Measurements from ENCODE around the gene EGFL7. TPM values are rescaled to one million over a fixed set of nuclear protein-coding genes. Genes with fewer than 3 reads are reported as not detected.

The EGFL7 gene
- total and polyA plus RNA-seq, 12 donors: 1.9 to 452 (median 79.5) TPM

DNA sequence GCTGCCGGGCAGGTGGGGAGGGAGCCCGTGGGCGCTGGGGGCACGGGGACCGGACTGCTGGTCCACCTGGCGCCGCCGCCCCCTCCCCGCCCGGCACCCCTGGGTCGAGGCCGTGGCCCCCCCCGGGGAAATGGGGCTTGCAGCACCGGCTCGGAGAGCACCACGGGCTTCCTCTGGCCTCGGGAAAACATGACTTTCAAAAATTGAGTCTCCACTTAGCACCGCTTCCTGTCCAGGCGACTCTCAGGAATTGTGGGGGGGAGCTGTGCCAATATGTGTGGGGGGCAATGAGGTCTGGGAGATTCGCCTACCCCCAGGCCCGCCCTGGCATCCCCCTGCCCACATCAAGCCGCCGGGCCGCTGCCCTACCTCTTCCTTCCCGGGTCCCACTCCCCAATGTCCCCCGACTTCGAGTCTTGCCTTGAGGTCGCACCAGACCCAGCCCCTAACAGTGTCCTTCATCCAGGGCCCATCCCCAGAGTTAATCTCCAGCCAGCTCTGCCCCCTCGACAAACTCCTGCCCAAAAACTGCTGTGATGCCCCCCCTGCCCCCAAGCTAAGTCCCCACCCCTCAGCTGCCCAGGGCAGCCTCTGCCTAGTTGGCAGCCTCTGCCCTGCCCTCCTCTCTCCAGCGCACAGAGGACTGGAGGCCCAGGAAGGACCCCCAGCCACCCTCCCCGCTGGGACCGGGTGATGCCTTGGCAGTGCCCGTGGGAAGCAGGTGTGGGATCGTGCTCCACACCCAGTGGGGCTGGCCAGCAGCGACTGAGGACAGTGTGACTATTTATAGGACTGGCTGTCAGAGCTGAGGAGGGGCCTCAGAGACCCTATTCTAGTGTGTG is 3.9 kb downstream of the EGFL7 start:
- no peaks in the 10 kb centered on the region for H3K36me3 ChIP-seq (replicated peaks in 1 of 2)
- no peaks in the 10 kb centered on the region for H3K4me1 ChIP-seq (replicated peaks in 1 of 2)
- intact Hi-C loops (cut with DNase I): no loop called here
- H3K9me3 ChIP-seq (replicated peaks in 1 of 3): no peaks in the 10 kb centered on the region
- peaks cover 18% of the 10 kb centered on the region for H3K27me3 ChIP-seq
- no peak for DNase-seq
- H3K4me3 ChIP-seq: peak overlapping the region in 1 of 4 donors; percentile 63
- H3K27ac ChIP-seq: peak overlapping the region in 1 of 5 donors; percentile 89
- WGBS, 4 donors: 16 to 39% (median 20%) methylated on average over 10 to 35 of the region's 35 CpGs
- TF ChIP-seq, protein P1, sequence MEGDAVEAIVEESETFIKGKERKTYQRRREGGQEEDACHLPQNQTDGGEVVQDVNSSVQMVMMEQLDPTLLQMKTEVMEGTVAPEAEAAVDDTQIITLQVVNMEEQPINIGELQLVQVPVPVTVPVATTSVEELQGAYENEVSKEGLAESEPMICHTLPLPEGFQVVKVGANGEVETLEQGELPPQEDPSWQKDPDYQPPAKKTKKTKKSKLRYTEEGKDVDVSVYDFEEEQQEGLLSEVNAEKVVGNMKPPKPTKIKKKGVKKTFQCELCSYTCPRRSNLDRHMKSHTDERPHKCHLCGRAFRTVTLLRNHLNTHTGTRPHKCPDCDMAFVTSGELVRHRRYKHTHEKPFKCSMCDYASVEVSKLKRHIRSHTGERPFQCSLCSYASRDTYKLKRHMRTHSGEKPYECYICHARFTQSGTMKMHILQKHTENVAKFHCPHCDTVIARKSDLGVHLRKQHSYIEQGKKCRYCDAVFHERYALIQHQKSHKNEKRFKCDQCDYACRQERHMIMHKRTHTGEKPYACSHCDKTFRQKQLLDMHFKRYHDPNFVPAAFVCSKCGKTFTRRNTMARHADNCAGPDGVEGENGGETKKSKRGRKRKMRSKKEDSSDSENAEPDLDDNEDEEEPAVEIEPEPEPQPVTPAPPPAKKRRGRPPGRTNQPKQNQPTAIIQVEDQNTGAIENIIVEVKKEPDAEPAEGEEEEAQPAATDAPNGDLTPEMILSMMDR (IDR thresholded peaks at IDR 0.05): no peak
- TF ChIP-seq POLR2A (IDR thresholded peaks at IDR 0.05): no peak

DNA sequence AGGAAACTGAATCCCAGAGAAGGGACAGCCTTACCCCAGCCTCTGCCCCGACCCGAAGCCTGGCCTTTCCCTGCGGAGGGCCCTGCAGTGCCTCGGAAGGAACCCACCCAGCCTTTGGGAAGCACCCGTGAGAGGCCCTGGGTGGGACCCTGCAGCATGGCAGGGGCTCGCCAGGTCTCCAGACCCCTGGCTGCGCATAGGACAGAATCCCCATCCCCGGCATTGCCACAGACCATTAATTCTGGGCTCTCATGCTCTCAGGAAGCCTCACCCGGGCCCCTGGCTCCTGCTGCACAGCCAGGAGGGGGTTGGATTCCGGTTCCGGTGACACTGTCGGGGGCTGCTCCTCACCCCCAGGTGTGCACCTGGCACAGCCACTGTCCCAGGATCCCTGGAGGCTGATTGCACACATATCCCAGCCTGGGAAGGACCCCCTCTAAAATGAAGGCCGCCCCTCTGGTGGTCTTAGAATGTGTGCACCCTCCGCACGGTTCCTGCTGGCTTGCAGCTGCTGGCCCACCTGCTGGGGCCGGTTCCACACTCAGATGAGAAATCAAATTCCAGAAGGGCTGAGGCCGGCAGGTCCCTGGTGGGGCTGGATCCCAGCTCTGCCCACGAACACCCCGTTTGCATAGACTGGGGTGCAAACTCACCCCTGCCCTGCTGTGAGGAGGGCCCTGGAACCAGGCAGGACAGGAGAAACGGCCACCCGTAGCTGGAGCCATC is 4.7 kb downstream of the EGFL7 start:
- WGBS, 4 donors: 65 to 100% (median 84%) methylated on average over 1 to 21 of the region's 21 CpGs
- Histone ChIP-seq H3K4me3 (peak overlapping the region in 1 of 4 donors; percentile 63), H3K27me3 (peaks cover 18% of the 10 kb centered on the region), H3K27ac (peak overlapping the region in 1 of 5 donors; percentile 89), H3K9me3 (replicated peaks in 1 of 3) (no peaks in the 10 kb centered on the region), H3K36me3 (replicated peaks in 1 of 2) (no peaks in the 10 kb centered on the region), H3K4me1 (replicated peaks in 1 of 2) (no peaks in the 10 kb centered on the region)
- DNase-seq: no peak
- intact Hi-C loops (cut with DNase I): no loop called here
- TF ChIP-seq POLR2A (IDR thresholded peaks at IDR 0.05): no peak
- TF ChIP-seq, protein P1 (IDR thresholded peaks at IDR 0.05): no peak

DNA sequence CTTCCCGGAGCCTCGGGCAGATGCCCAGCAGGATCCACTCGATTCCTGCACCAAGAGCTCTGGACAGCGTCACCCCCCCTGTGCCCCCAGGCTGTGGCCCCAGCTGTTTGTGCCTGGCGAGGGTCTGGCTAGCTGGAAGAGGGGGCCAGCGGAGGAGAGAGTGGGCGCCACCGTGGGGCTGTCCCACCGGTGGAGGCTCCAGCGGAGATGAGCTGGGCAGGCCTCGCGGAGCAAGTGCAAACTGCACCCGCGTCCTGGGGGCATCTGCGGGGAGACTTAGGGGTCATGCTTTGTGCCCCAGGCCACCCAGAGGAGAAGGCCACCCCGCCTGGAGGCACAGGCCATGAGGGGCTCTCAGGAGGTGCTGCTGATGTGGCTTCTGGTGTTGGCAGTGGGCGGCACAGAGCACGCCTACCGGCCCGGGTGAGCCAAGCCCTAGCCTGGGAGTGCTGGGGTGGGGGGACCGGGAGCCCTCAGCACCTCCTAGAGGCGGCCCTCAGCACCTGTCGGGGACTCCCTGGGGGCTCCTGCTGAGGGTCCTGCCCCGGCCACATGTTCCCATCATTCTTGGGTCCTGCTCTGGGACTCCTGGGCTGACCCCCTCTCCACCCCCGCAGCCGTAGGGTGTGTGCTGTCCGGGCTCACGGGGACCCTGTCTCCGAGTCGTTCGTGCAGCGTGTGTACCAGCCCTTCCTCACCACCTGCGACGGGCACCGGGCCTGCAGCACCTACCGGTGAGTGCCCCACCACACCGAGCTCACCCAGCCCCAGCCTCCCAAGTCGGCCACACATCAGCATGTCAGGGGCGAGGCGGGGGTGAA is 5.4 kb downstream of the EGFL7 start:
- Histone ChIP-seq H3K27me3 (peaks cover 15% of the 10 kb centered on the region), H3K36me3 (replicated peaks in 1 of 2) (no peaks in the 10 kb centered on the region), H3K4me3 (peak overlapping the region in 1 of 4 donors; percentile 63), H3K27ac (peak overlapping the region in 1 of 5 donors; percentile 25), H3K4me1 (replicated peaks in 1 of 2) (no peaks in the 10 kb centered on the region), H3K9me3 (replicated peaks in 1 of 3) (no peaks in the 10 kb centered on the region)
- intact Hi-C loops (cut with DNase I): no loop called here
- WGBS, 4 donors: 64 to 87% (median 65%) methylated on average over 12 to 40 of the region's 40 CpGs
- TF ChIP-seq POLR2A (IDR thresholded peaks at IDR 0.05): no peak
- TF ChIP-seq, protein P1 (IDR thresholded peaks at IDR 0.05): no peak
- DNase-seq: no peak

Measured in adrenal gland (tissue), 12 donors.